ENCODE data around the gene VARS1. TPM values are rescaled to one million over a fixed set of nuclear protein-coding genes. Genes with fewer than 3 reads are reported as not detected.

The VARS1 gene
- total and polyA plus RNA-seq, 2 of the 8 experiments (the other 6 are each of a cell fraction or from before 2014, with no cell fraction given), result 53.5 to 162 TPM

- no peaks in the 10 kb centered on the region for H3K79me2 ChIP-seq (ENCODE audit: control insufficient read depth in 1 of 2, insufficient read depth in 2 of 2, low read length in 2 of 2)
- no peak overlapping the region for H3K56ac ChIP-seq (replicated peaks; ENCODE audit: insufficient read length, low read depth, low read length)
- H3K4me2 ChIP-seq (ENCODE audit: insufficient read depth in 1 of 2, low read depth in 2 of 2, low read length in 2 of 2), result no peak overlapping the region
- H2BK12ac ChIP-seq (ENCODE audit: low read depth, low read length), result no peak overlapping the region
- H3K9ac ChIP-seq (replicated peaks in 1 of 4; ENCODE audit: extremely low read depth in 1 of 4, low read depth in 3 of 4, low read length in 3 of 4), result no peak overlapping the region
- H3K18ac ChIP-seq (ENCODE audit: extremely low read depth, low read length), result no peak overlapping the region
- H3K4me3 ChIP-seq (ENCODE audit: extremely low read depth in 1 of 4, insufficient read depth in 2 of 4, low read depth in 3 of 4, low read length in 4 of 4), result no peak overlapping the region
- FAIRE-seq (no peak), DNase-seq (ENCODE audit: low read depth in 1 of 2, low spot score in 2 of 2) (no peak)
- no peaks in the 10 kb centered on the region for H3K79me1 ChIP-seq (ENCODE audit: low read depth, low read length)
- TF ChIP-seq SRF (IDR thresholded peaks at IDR 0.05; ENCODE audit: low read depth, low read length) (no peak), TAF7 (optimal IDR thresholded peaks at IDR 0.05; ENCODE audit: borderline replicate concordance, low read depth, low read length) (no peak), EGR1 (IDR thresholded peaks at IDR 0.05; ENCODE audit: borderline replicate concordance, low read depth, low read length) (no peak), SUZ12 (IDR thresholded peaks at IDR 0.05; ENCODE audit: low read length) (no peak), ATF2 (IDR thresholded peaks at IDR 0.05; ENCODE audit: low read length) (no peak)
- TF ChIP-seq, protein P1, sequence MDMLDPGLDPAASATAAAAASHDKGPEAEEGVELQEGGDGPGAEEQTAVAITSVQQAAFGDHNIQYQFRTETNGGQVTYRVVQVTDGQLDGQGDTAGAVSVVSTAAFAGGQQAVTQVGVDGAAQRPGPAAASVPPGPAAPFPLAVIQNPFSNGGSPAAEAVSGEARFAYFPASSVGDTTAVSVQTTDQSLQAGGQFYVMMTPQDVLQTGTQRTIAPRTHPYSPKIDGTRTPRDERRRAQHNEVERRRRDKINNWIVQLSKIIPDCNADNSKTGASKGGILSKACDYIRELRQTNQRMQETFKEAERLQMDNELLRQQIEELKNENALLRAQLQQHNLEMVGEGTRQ (IDR thresholded peaks at IDR 0.05; ENCODE audit: low read length), result no peak
- 97% methylated on average over 32 of the region's 32 CpGs; no CpG with 5 or more reads in 1 of the 2 experiments for WGBS, 2 experiments (ENCODE audit: extremely low coverage in 1 of 2, insufficient coverage in 1 of 2, insufficient read length in 1 of 2, insufficient replicate concordance in 2 of 2, low coverage in 1 of 2, low lambda C conversion rate in 2 of 2, missing lambda C conversion rate in 1 of 2)
- no peak overlapping the region for H2AFZ ChIP-seq (ENCODE audit: low read length)
- no peak overlapping the region for H4K5ac ChIP-seq (ENCODE audit: insufficient read length, low read depth, low read length)
- H4K91ac ChIP-seq (replicated peaks; ENCODE audit: insufficient read length, low read length), result no peak overlapping the region
- ChIA-PET CTCF (ENCODE audit: partially characterized antibody) (interaction anchor here (1.0 to 15.6 kb wide), 4 partner anchors 8 to 44 kb away, joined by 3 to 228 read pairs (median 3); partner anchors contain the start of gene VWA7), POLR2A (ENCODE audit: partially characterized antibody) (interaction anchor here (1.0 to 10.7 kb wide), 10 partner anchors 5 to 53 kb away, joined by 3 to 85 read pairs (median 4); partner anchors contain the start of genes VARS1 and VWA7)
- no peak overlapping the region for H2AK5ac ChIP-seq (ENCODE audit: low read depth, low read length)
- H3K27me3 ChIP-seq (replicated peaks in 1 of 4; ENCODE audit: control insufficient read depth in 3 of 4, extremely low read depth in 1 of 4, insufficient read depth in 3 of 4, low read length in 3 of 4), result no peaks in the 10 kb centered on the region; a peak in 1 of 7 replicates
- H3K14ac ChIP-seq (ENCODE audit: insufficient read length), result no peak overlapping the region
- no peak overlapping the region for H3K4ac ChIP-seq (replicated peaks; ENCODE audit: insufficient read length, low read depth, low read length)
- H3K23me2 ChIP-seq (ENCODE audit: low read depth, low read length), result 0 out of 2 replicates have a peak, but pooled peaks cover 1% of the 10 kb centered on the region
- H2BK20ac ChIP-seq (ENCODE audit: low read length), result no peak overlapping the region
- H3K23ac ChIP-seq (ENCODE audit: insufficient read length), result no peak overlapping the region
- no peak overlapping the region for H2BK15ac ChIP-seq (ENCODE audit: low read length)
- no peaks in the 10 kb centered on the region for H3K9me3 ChIP-seq (ENCODE audit: insufficient read depth in 2 of 2, low read depth in 1 of 2, low read length in 1 of 2)
- peaks cover 1 to 3% of the 10 kb centered on the region in 2 experiments for H4K20me1 ChIP-seq (replicated peaks in 1 of 2; ENCODE audit: control insufficient read depth in 1 of 2, insufficient read depth in 2 of 2, low read length in 2 of 2)
- no peak overlapping the region for H2BK120ac ChIP-seq (replicated peaks; ENCODE audit: low read depth, low read length)
- no peak overlapping the region; the same call in 1 of the 2 replicates for H2BK5ac ChIP-seq (ENCODE audit: low read depth, low read length)
- no peaks in the 10 kb centered on the region for H3K4me1 ChIP-seq (replicated peaks in 1 of 4; ENCODE audit: control insufficient read depth in 3 of 4, insufficient read depth in 4 of 4, low read length in 3 of 4)
- H3K36me3 ChIP-seq (ENCODE audit: control insufficient read depth in 2 of 4, insufficient read depth in 4 of 4, low read length in 3 of 4), result peaks cover 33 to 79% (median 58%) of the 10 kb centered on the region in 4 experiments
- no peak overlapping the region for H4K8ac ChIP-seq (ENCODE audit: extremely low read depth, insufficient read depth, low read length)
- no peak overlapping the region for H3K27ac ChIP-seq (ENCODE audit: low read depth, low read length)
Measured at GRCh38 chr6:31782126-31782855, 13.3 kb downstream of the VARS1 start.
